ENCODE data around the gene SERINC5. TPM values are rescaled to one million over a fixed set of nuclear protein-coding genes. Genes with fewer than 3 reads are reported as not detected.

The SERINC5 gene
- total RNA-seq, 1 experiment from 2014 or later, result 6.0 TPM

GRCh38 chr5:80083101-80083890 is 172.6 kb downstream of the SERINC5 start:
- in situ Hi-C loops (cut with HindIII; ENCODE audit: low sequenced_read_pairs), result no loop called here
- DNase-seq (ENCODE audit: low spot score), result peak; percentile 74

- in situ Hi-C loops (cut with HindIII; ENCODE audit: low sequenced_read_pairs), result no loop called here
These were observed 173.1 kb downstream of the SERINC5 start for GRCh38 chr5:80082731-80083100.

GRCh38 chr5:80082281-80082680 is 173.6 kb downstream of the SERINC5 start:
- in situ Hi-C loops (cut with HindIII; ENCODE audit: low sequenced_read_pairs), result no loop called here
- no peak for DNase-seq (ENCODE audit: low spot score)

More at GRCh38 chr5:80082731-80083100, 173.1 kb downstream of the SERINC5 start:
- DNase-seq (ENCODE audit: low spot score), result peak; percentile 41

GRCh38 chr5:80078921-80079320 is 176.9 kb downstream of the SERINC5 start:
- in situ Hi-C loops (cut with HindIII; ENCODE audit: low sequenced_read_pairs), result no loop called here

GRCh38 chr5:80077051-80077714 is 178.7 kb downstream of the SERINC5 start:
- in situ Hi-C loops (cut with HindIII; ENCODE audit: low sequenced_read_pairs), result no loop called here
- DNase-seq (ENCODE audit: low spot score), result no peak

More at GRCh38 chr5:80078921-80079320, 176.9 kb downstream of the SERINC5 start:
- DNase-seq (ENCODE audit: low spot score), result no peak

GRCh38 chr5:80076131-80077050 is 179.5 kb downstream of the SERINC5 start:
- in situ Hi-C loops (cut with HindIII; ENCODE audit: low sequenced_read_pairs), result no loop called here
- no peak for DNase-seq (ENCODE audit: low spot score)

GRCh38 chr5:80072103-80073073 is 183.5 kb downstream of the SERINC5 start:
- DNase-seq (ENCODE audit: low spot score), result no peak
- in situ Hi-C loops (cut with HindIII; ENCODE audit: low sequenced_read_pairs), result no loop called here

- no peak for DNase-seq (ENCODE audit: low spot score)
- in situ Hi-C loops (cut with HindIII; ENCODE audit: low sequenced_read_pairs), result no loop called here
These were observed 184.3 kb downstream of the SERINC5 start for GRCh38 chr5:80071510-80072021.

GRCh38 chr5:80070338-80071056 is 185.4 kb downstream of the SERINC5 start:
- in situ Hi-C loops (cut with HindIII; ENCODE audit: low sequenced_read_pairs), result no loop called here
- no peak for DNase-seq (ENCODE audit: low spot score)

- DNase-seq (ENCODE audit: low spot score), result no peak
- in situ Hi-C loops (cut with HindIII; ENCODE audit: low sequenced_read_pairs), result no loop called here
These were observed 185.9 kb downstream of the SERINC5 start for GRCh38 chr5:80069918-80070318.

GRCh38 chr5:80069251-80069800 is 186.5 kb downstream of the SERINC5 start:
- no peak for DNase-seq (ENCODE audit: low spot score)
- in situ Hi-C loops (cut with HindIII; ENCODE audit: low sequenced_read_pairs), result no loop called here

- in situ Hi-C loops (cut with HindIII; ENCODE audit: low sequenced_read_pairs), result no loop called here
- DNase-seq (ENCODE audit: low spot score), result no peak
These were observed 187.1 kb downstream of the SERINC5 start for GRCh38 chr5:80068775-80069174.

GRCh38 chr5:80068246-80068636 is 187.6 kb downstream of the SERINC5 start:
- no peak for DNase-seq (ENCODE audit: low spot score)
- in situ Hi-C loops (cut with HindIII; ENCODE audit: low sequenced_read_pairs), result no loop called here

GRCh38 chr5:80067531-80068245 is 188.2 kb downstream of the SERINC5 start:
- in situ Hi-C loops (cut with HindIII; ENCODE audit: low sequenced_read_pairs), result no loop called here
- DNase-seq (ENCODE audit: low spot score), result no peak

GRCh38 chr5:80067016-80067415 is 188.8 kb downstream of the SERINC5 start:
- in situ Hi-C loops (cut with HindIII; ENCODE audit: low sequenced_read_pairs), result no loop called here

GRCh38 chr5:80064124-80064523 is 191.7 kb downstream of the SERINC5 start:
- in situ Hi-C loops (cut with HindIII; ENCODE audit: low sequenced_read_pairs), result no loop called here
- no peak for DNase-seq (ENCODE audit: low spot score)

More at GRCh38 chr5:80067016-80067415, 188.8 kb downstream of the SERINC5 start:
- DNase-seq (ENCODE audit: low spot score), result no peak
